K562 (cell line): Measurements from ENCODE around the gene TPD52L2. TPM values are rescaled to one million over a fixed set of nuclear protein-coding genes. Genes with fewer than 3 reads are reported as not detected.

ENCODE experiments used
- ATAC-seq: fragments of 200-7000 bp; cut with Tn5 transposase; 3 replicates; pipeline ENCODE4 v1.9.1; 2020; ENCODE audit warnings: moderate library complexity
- BruUV-seq: library from RNA; stranded (reverse); fragments of 400-500 nt; replicated peaks from 2 replicates; lab custom pipeline; 2021; lab: Mats Ljungman, UMichigan
- CTCF ChIA-PET: fragments of 300-600 bp; formaldehyde crosslinking; extraction: SDS; loops from one replicate; lab custom pipeline; 2021; ENCODE audit warnings: low intra/inter-chr PET ratio; lab: Yijun Ruan, JAX
- POLR2A ChIA-PET: fragments of 300-600, 350-650 bp; sonication (Branson Sonifier 250); formaldehyde crosslinking; extraction: SDS; loops from one replicate; lab custom pipeline; 2021; ENCODE audit warnings: antibody characterized with exemption, inconsistent platforms; lab: Yijun Ruan, JAX
- DNase-seq, 4 experiments: peaks; one replicate each; pipeline versions ENCODE4 v3.0.0 to v3.0.0-alpha.2; 2011 to 2018; ENCODE audit warnings: low spot score in 3 of 4, mixed read lengths in 3 of 4; ENCODE audit errors: extremely low read depth in 1 of 4
- FAIRE-seq: peaks from 2 replicates; lab custom pipeline; 2011; peaks lifted over from hg19 to GRCh38; lab: Jason Lieb, UNC
- H2AFZ ChIP-seq: 2 replicates; pipeline ENCODE4 v1.6.0; 2011; ENCODE audit warnings: low read depth, low read length, control low read depth, inconsistent platforms
- H3K27ac ChIP-seq: fragments of 200-600 bp; 3 replicates; pipeline ENCODE4 v1.8.0; 2011; ENCODE audit warnings: low read depth, mild to moderate bottlenecking, control low read depth, inconsistent platforms, low read length, moderate library complexity, mixed read lengths; ENCODE audit errors: extremely low read depth
- H3K27me3 ChIP-seq, 2 experiments: fragments of 300-600 bp in 1 of 2; 2 replicates in 1 of 2; 3 replicates in 1 of 2; pipeline versions ENCODE4 v1.6.0 to v1.8.0; 2011; ENCODE audit warnings: inconsistent platforms in 2 of 2, low read length in 2 of 2, mild to moderate bottlenecking in 1 of 2, mixed read lengths in 1 of 2, moderate library complexity in 1 of 2; ENCODE audit not compliant: control insufficient read depth in 2 of 2, insufficient read depth in 2 of 2
- H3K36me3 ChIP-seq: fragments of 300-600 bp; 3 replicates; pipeline ENCODE4 v1.8.0; 2011; ENCODE audit warnings: mild to moderate bottlenecking, low read length, inconsistent platforms; ENCODE audit not compliant: control insufficient read depth, insufficient read depth
- H3K4me1 ChIP-seq, 2 experiments: fragments of 200-600 bp in 1 of 2; replicated peaks in 1 of 2; 2 replicates in 1 of 2; 3 replicates in 1 of 2; pipeline versions ENCODE4 v1.5.1 to v1.8.0; 2011; ENCODE audit warnings: inconsistent platforms in 2 of 2, low read length in 2 of 2, mild to moderate bottlenecking in 1 of 2, mixed read lengths in 1 of 2, moderate library complexity in 1 of 2; ENCODE audit not compliant: control insufficient read depth in 2 of 2, insufficient read depth in 2 of 2
- H3K4me2 ChIP-seq: 2 replicates; pipeline ENCODE4 v1.6.1; 2011; ENCODE audit warnings: low read length, control low read depth, inconsistent platforms, mixed read lengths; ENCODE audit not compliant: insufficient read depth
- H3K4me3 ChIP-seq: fragments of 200-600 bp; sonication (generic), shearing (Covaris generic); 2 replicates; pipeline ENCODE4 v1.5.1; 2016; ENCODE audit warnings: control low read depth, inconsistent platforms
- H3K79me2 ChIP-seq: fragments of 200-600 bp; 3 replicates; pipeline ENCODE4 v1.8.0; 2011; ENCODE audit warnings: low read length, inconsistent platforms; ENCODE audit not compliant: control insufficient read depth, insufficient read depth
- H3K9ac ChIP-seq, 2 experiments: 2 replicates each; pipeline versions ENCODE4 v1.6.0 to v1.6.1; 2011; ENCODE audit warnings: low read depth in 2 of 2, low read length in 2 of 2, control low read depth in 1 of 2, inconsistent platforms in 1 of 2, mild to moderate bottlenecking in 1 of 2, mixed read lengths in 1 of 2; ENCODE audit not compliant: insufficient read depth in 1 of 2
- H3K9me1 ChIP-seq: one replicate; pipeline ENCODE4 v1.6.0; 2011; ENCODE audit warnings: inconsistent platforms, mild to moderate bottlenecking, low read length, moderate library complexity; ENCODE audit not compliant: control insufficient read depth, insufficient read depth
- H3K9me3 ChIP-seq: replicated peaks from 2 replicates; pipeline ENCODE4 v1.5.1; 2011; ENCODE audit warnings: low read depth, low read length, inconsistent platforms; ENCODE audit not compliant: control insufficient read depth, insufficient read depth
- H4K20me1 ChIP-seq: replicated peaks from 2 replicates; pipeline ENCODE4 v1.6.1; 2011; ENCODE audit warnings: low read length, inconsistent platforms, mixed read lengths; ENCODE audit not compliant: control insufficient read depth, insufficient read depth
- FIP1L1 ChIP-seq: fragments of 200-400 bp; formaldehyde crosslinking; IDR thresholded peaks from 2 replicates; pipeline ENCODE4 v1.6.1; 2018; ENCODE audit warnings: mild to moderate bottlenecking, low read depth, low read length; ENCODE audit not compliant: poor library complexity, severe bottlenecking
- GATAD2B ChIP-seq: fragments of 450-650 bp; IDR thresholded peaks from 2 replicates; pipeline ENCODE4 v1.6.1; 2017; ENCODE audit warnings: mild to moderate bottlenecking, borderline replicate concordance
- HDAC6 ChIP-seq: IDR thresholded peaks from 2 replicates; pipeline ENCODE4 v1.6.1; 2012; ENCODE audit warnings: low read depth, mild to moderate bottlenecking, control low read depth, inconsistent platforms, low read length, moderate library complexity
- HNRNPL ChIP-seq: fragments of 200-400 bp; formaldehyde crosslinking; IDR thresholded peaks from 2 replicates; pipeline ENCODE4 v1.6.1; 2017; ENCODE audit warnings: low read depth, mild to moderate bottlenecking, low read length
- IFI16 ChIP-seq: fragments of 250-450 bp; sonication (Bioruptor Pico); IDR thresholded peaks from 2 replicates; pipeline ENCODE4 v2.1.2; 2022; ENCODE audit warnings: mild to moderate bottlenecking, inconsistent platforms
- KDM5B ChIP-seq: fragments of 200-600 bp; sonication (generic); IDR thresholded peaks from 2 replicates; pipeline ENCODE4 v1.6.1; 2012; ENCODE audit warnings: low read depth, mild to moderate bottlenecking, moderate library complexity, low read length, control low read depth, inconsistent platforms; ENCODE audit not compliant: insufficient replicate concordance
- MAFG ChIP-seq: fragments of 450-650 bp; conservative IDR thresholded peaks from 2 replicates; pipeline ENCODE4 v1.6.1; 2016; ENCODE audit warnings: missing genetic modification characterization, missing compliant biosample characterization
- MAZ ChIP-seq, 2 experiments: fragments of 450-650 bp in 1 of 2; sonication (generic) in 1 of 2; formaldehyde crosslinking; IDR thresholded peaks in 1 of 2; conservative IDR thresholded peaks in 1 of 2; 2 replicates each; pipeline versions ENCODE4 v1.4.0 to v1.5.0; 2020; ENCODE audit warnings: mild to moderate bottlenecking in 1 of 2, missing genetic modification reagents in 1 of 2
- MTA3 ChIP-seq: fragments of 450-650 bp; formaldehyde crosslinking; IDR thresholded peaks from 2 replicates; pipeline ENCODE4 v1.6.1; 2017; ENCODE audit warnings: mild to moderate bottlenecking, borderline replicate concordance
- PHF20 ChIP-seq: fragments of 450-650 bp; IDR thresholded peaks from 2 replicates; pipeline ENCODE4 v1.6.1; 2018; ENCODE audit not compliant: partially characterized antibody
- RCOR1 ChIP-seq, 2 experiments: IDR thresholded peaks; 2 replicates each; pipeline ENCODE4 v1.6.1; 2012; ENCODE audit warnings: low read depth in 2 of 2, low read length in 2 of 2, borderline replicate concordance in 1 of 2, improper control_type of control experiment in 1 of 2
- SIRT6 ChIP-seq: IDR thresholded peaks from one replicate; pipeline ENCODE4 v1.6.1; 2012; ENCODE audit warnings: low read depth, mild to moderate bottlenecking, control low read depth, inconsistent platforms, low read length, moderate library complexity
- THAP7 ChIP-seq: fragments of 250-450 bp; sonication (Bioruptor Pico); IDR thresholded peaks from 2 replicates; pipeline ENCODE4 v1.5.0; 2021
- ZNF431 ChIP-seq: sonication (generic); formaldehyde crosslinking; IDR thresholded peaks from 2 replicates; pipeline ENCODE4 v1.8.0; 2022; ENCODE audit warnings: mild to moderate bottlenecking, missing genetic modification reagents
- ZNF740 ChIP-seq, 3 experiments: fragments of 200-800 bp in 1 of 3; sonication (Bioruptor generic) in 1 of 3; sonication (generic) in 1 of 3; formaldehyde crosslinking in 1 of 3; IDR thresholded peaks; 2 replicates each; pipeline versions ENCODE4 v1.6.1 to v1.8.0; 2016 to 2022; ENCODE audit warnings: mild to moderate bottlenecking in 2 of 3, missing compliant biosample characterization in 2 of 3, missing genetic modification characterization in 2 of 3, missing genetic modification reagents in 1 of 3
- ZNF76 ChIP-seq: fragments of 250-450 bp; sonication (Bioruptor Pico); IDR thresholded peaks from 2 replicates; pipeline ENCODE4 v1.4.0; 2020; ENCODE audit warnings: mild to moderate bottlenecking, moderate library complexity, borderline replicate concordance
- WGBS: fragments of 100-300 bp; shearing (Covaris generic); methylation state at CpG from one replicate; pipeline ENCODE4 v1.1.6; 2016; ENCODE audit warnings: low coverage, mixed read lengths; ENCODE audit not compliant: insufficient coverage; ENCODE audit errors: missing lambda C conversion rate; 5-methylcytosine and 5-hydroxymethylcytosine counted together
- in situ Hi-C: fragments of 300-500 bp; cut with MboI; formaldehyde crosslinking; loops from 4 replicates; pipeline ENCODE4 v1.15.0; 2018; ENCODE audit warnings: inconsistent platforms, mixed read lengths
- intact Hi-C: fragments of 100-400 bp; cut with micrococcal nuclease; formaldehyde crosslinking; loops from 2 replicates; pipeline ENCODE4 v1.14.2; 2022
- polyA plus RNA-seq, 8 experiments: library from polyadenylated mRNA; depleted of rRNA in 4 of 8; stranded (reverse) in 5 of 8; unstranded in 3 of 8; fragments of >200 nt; fragmentation: Nextera tagmentation in 2 of 8; fragmentation: Illumina TruSeq in 1 of 8; extraction: Ambion mirVana in 2 of 8; extraction: Trizol in 1 of 8; gene quantifications; 2 replicates each; pipeline versions ENCODE4 v1.2.1 to v1.2.3, GENCODE V29; 2011 to 2014; ENCODE audit warnings: inconsistent platforms in 1 of 8, missing spikeins in 1 of 8
- total RNA-seq, 7 experiments: library from RNA; depleted of rRNA in 6 of 7; stranded (reverse); fragments of >200 nt in 6 of 7; fragmentation: Illumina TruSeq in 2 of 7; extraction: Trizol in 2 of 7; gene quantifications; 2 replicates each; pipeline versions ENCODE4 v1.2.1 to v1.2.3, GENCODE V29; 2011 to 2021; ENCODE audit warnings: low replicate concordance in 1 of 7

The TPD52L2 gene
- total and polyA plus RNA-seq, 9 of the 15 experiments (the other 6 are each of a cell fraction or from before 2014, with no cell fraction given) = 1.9 to 117 (median 74.6) TPM

- 0 out of 2 replicates have a peak, but pooled peaks have one; percentile 34 for TF ChIP-seq GATAD2B
- 0 out of 2 replicates have a peak, but pooled peaks have one; percentile 12 for TF ChIP-seq MTA3
- no peak for TF ChIP-seq KDM5B
- TF ChIP-seq ZNF740 (CRISPR knock-in tag; IDR thresholded peaks at IDR 0.05) = peak; percentile 52; the same call in 1 of the 2 replicates
- TF ChIP-seq ZNF740 (tag; IDR thresholded peaks at IDR 0.05) = no peak
- TF ChIP-seq SIRT6 = no peak
- no peak for TF ChIP-seq PHF20
- no peak for TF ChIP-seq MAFG (tag)
- TF ChIP-seq FIP1L1 = peak; percentile 5
- TF ChIP-seq HNRNPL = peak; percentile 41; the same call in 1 of the 2 replicates
- TF ChIP-seq MAZ (CRISPR knock-in tag; conservative IDR thresholded peaks at IDR 0.05 in 1 of 2, IDR thresholded peaks at IDR 0.05 in 1 of 2) = 0 out of 4 replicates have a peak, but pooled peaks of 1 of the 2 experiments have one; percentile 32
- TF ChIP-seq HDAC6 = 0 out of 2 replicates have a peak, but pooled peaks have one; percentile 60
- TF ChIP-seq THAP7 (CRISPR knock-in tag) = no peak
- TF ChIP-seq RCOR1 (IDR thresholded peaks at IDR 0.05; ENCODE audit: borderline replicate concordance in 1 of 2, low read depth in 2 of 2, low read length in 2 of 2) = no peak
- TF ChIP-seq IFI16 (CRISPR knock-in tag) = no peak
- TF ChIP-seq ZNF431 (CRISPR knock-in tag) = no peak
- TF ChIP-seq ZNF76 = no peak
- peaks cover 12 to 23% of the 10 kb centered on the region in 2 experiments; a peak in 4 of 5 replicates for H3K27me3 ChIP-seq
- ChIA-PET CTCF (no interaction called here), POLR2A (no interaction called here)
- H3K9me1 ChIP-seq = no peaks in the 10 kb centered on the region
- no peaks in the 10 kb centered on the region for H3K36me3 ChIP-seq
- no TSS peak for BruUV-seq
- peak overlapping the region; percentile 44 for H3K4me3 ChIP-seq
- no peaks in the 10 kb centered on the region for H3K9me3 ChIP-seq
- ATAC-seq (no peak), FAIRE-seq (no peak), DNase-seq (peak in 2 of 4 experiments; percentile 41 to 42)
- H4K20me1 ChIP-seq = 0 out of 2 replicates have a peak, but pooled peaks cover 10% of the 10 kb centered on the region
- no peak overlapping the region for H3K27ac ChIP-seq
- H3K9ac ChIP-seq = peak overlapping the region in 1 of 2 experiments; percentile 87; a peak in 2 of 4 replicates
- peak overlapping the region; percentile 41; the same call in 1 of the 2 replicates for H3K4me2 ChIP-seq
- H2AFZ ChIP-seq = peak overlapping the region; percentile 77
- in situ Hi-C loops = no loop called here
- intact Hi-C loops = no loop called here
- 4% methylated on average over 30 of the region's 55 CpGs for WGBS
- no peaks in the 10 kb centered on the region for H3K79me2 ChIP-seq
- H3K4me1 ChIP-seq = peaks cover 12 to 64% of the 10 kb centered on the region in 2 experiments
Observed at GRCh38 chr20:63831646-63831992, 33.5 kb upstream of the TPD52L2 start.
